NOMO-1 treated with DMSO at 0.1 percent for 48 hours (cell line): ENCODE results near the gene RNF212.

ENCODE experiments used
- DNase-seq: peaks from one replicate; lab custom pipeline; 2025; ENCODE audit not compliant: unreplicated experiment; lab: John Stamatoyannopoulos, UW

Gene RNF212

DNA sequence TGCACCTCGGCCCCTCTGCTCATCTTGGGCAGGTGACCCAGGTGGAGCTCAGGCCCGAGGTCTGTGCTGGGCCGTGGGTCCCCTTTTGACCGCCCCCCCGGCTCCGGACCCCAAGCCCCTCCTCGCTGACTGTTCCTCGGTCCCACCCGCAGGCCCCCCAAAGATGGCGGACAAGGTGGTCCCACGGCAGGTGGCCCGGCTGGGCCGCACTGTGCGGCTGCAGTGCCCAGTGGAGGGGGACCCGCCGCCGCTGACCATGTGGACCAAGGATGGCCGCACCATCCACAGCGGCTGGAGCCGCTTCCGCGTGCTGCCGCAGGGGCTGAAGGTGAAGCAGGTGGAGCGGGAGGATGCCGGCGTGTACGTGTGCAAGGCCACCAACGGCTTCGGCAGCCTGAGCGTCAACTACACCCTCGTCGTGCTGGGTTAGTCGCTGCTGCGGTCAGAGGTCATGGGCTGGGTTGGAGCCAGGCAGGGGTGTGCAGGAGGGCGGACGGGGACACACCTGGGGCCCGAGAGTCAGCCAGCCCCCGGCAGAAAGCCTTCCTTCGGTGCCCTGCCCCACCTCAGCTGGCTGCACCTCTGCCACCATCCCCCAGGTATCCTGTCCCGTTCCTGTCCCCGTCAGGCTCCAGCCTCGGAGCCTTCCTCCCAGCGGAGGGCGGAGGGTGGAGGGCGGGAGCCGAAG lies 91.2 kb downstream of the RNF212 start:
- no peak for DNase-seq
